H1 (cell line): Measurements from ENCODE around the gene AGTR1. TPM values are rescaled to one million over a fixed set of nuclear protein-coding genes. Genes with fewer than 3 reads are reported as not detected.

Source experiments
- CTCF ChIA-PET: fragments of 300-600 bp; sonication (Branson Sonifier 250); formaldehyde crosslinking; loops from one replicate; lab custom pipeline; 2021; ENCODE audit not compliant: partially characterized antibody; lab: Charles Lee
- POLR2A ChIA-PET: fragments of 300-600 bp; sonication (Branson Sonifier 250); formaldehyde crosslinking; loops from one replicate; lab custom pipeline; 2021; ENCODE audit warnings: inconsistent platforms; ENCODE audit not compliant: partially characterized antibody; lab: Charles Lee
- DNase-seq, 2 experiments: peaks; one replicate each; pipeline versions ENCODE4 v3.0.0 to v3.0.0-alpha.2; 2010 to 2022; ENCODE audit warnings: low spot score in 2 of 2, low read depth in 1 of 2, mixed read lengths in 1 of 2
- FAIRE-seq: peaks from 2 replicates; lab custom pipeline; 2011; peaks lifted over from hg19 to GRCh38; lab: Jason Lieb, UNC
- H2AFZ ChIP-seq: 2 replicates; pipeline ENCODE4 v1.8.1; 2012; ENCODE audit warnings: low read length, inconsistent platforms
- H2AK5ac ChIP-seq: 2 replicates; pipeline ENCODE4 v1.6.1; 2013; ENCODE audit warnings: low read depth, low read length
- H2BK120ac ChIP-seq: replicated peaks from 2 replicates; pipeline ENCODE3; 2013; ENCODE audit warnings: low read depth, low read length, inconsistent platforms
- H2BK12ac ChIP-seq: 2 replicates; pipeline ENCODE4 v1.6.1; 2013; ENCODE audit warnings: low read depth, low read length
- H2BK15ac ChIP-seq: 2 replicates; pipeline ENCODE4 v1.6.1; 2013; ENCODE audit warnings: low read length
- H2BK20ac ChIP-seq: 2 replicates; pipeline ENCODE4 v1.6.1; 2013; ENCODE audit warnings: low read length
- H2BK5ac ChIP-seq: 2 replicates; pipeline ENCODE4 v1.6.1; 2013; ENCODE audit warnings: low read depth, low read length
- H3K14ac ChIP-seq: 2 replicates; pipeline ENCODE4 v1.6.1; 2013; ENCODE audit warnings: inconsistent platforms; ENCODE audit not compliant: insufficient read length
- H3K18ac ChIP-seq: 2 replicates; pipeline ENCODE4 v1.6.1; 2013; ENCODE audit warnings: low read length; ENCODE audit errors: extremely low read depth
- H3K23ac ChIP-seq: 2 replicates; pipeline ENCODE4 v1.6.1; 2013; ENCODE audit warnings: inconsistent platforms; ENCODE audit not compliant: insufficient read length
- H3K23me2 ChIP-seq: 2 replicates; pipeline ENCODE4 v1.6.1; 2013; ENCODE audit warnings: low read depth, low read length
- H3K27ac ChIP-seq: 2 replicates; pipeline ENCODE4 v1.6.1; 2011; ENCODE audit warnings: low read depth, low read length, inconsistent platforms
- H3K27me3 ChIP-seq, 4 experiments: replicated peaks in 1 of 4; 1 replicate in 1 of 4; 2 replicates in 3 of 4; pipeline versions ENCODE4 v1.6.1 to v1.8.1; 2011 to 2013; ENCODE audit warnings: low read length in 3 of 4, mild to moderate bottlenecking in 3 of 4, inconsistent platforms in 2 of 4, mixed read lengths in 2 of 4, moderate library complexity in 1 of 4; ENCODE audit not compliant: control insufficient read depth in 3 of 4, insufficient read depth in 3 of 4; ENCODE audit errors: extremely low read depth in 1 of 4
- H3K36me3 ChIP-seq, 4 experiments: 2 replicates each; pipeline versions ENCODE4 v1.6.1 to v1.8.1; 2011 to 2013; ENCODE audit warnings: mild to moderate bottlenecking in 4 of 4, low read length in 3 of 4, moderate library complexity in 2 of 4, control low read depth in 1 of 4, inconsistent platforms in 1 of 4; ENCODE audit not compliant: insufficient read depth in 4 of 4, control insufficient read depth in 2 of 4
- H3K4ac ChIP-seq: replicated peaks from 2 replicates; pipeline ENCODE3; 2013; ENCODE audit warnings: low read length, low read depth, mixed read lengths, inconsistent platforms; ENCODE audit not compliant: insufficient read length
- H3K4me1 ChIP-seq, 4 experiments: replicated peaks in 1 of 4; 1 replicate in 1 of 4; 2 replicates in 3 of 4; pipeline versions ENCODE4 v1.6.1 to v1.8.1; 2011 to 2013; ENCODE audit warnings: low read length in 3 of 4, inconsistent platforms in 2 of 4, mixed read lengths in 1 of 4; ENCODE audit not compliant: insufficient read depth in 4 of 4, control insufficient read depth in 3 of 4
- H3K4me2 ChIP-seq, 2 experiments: 2 replicates each; pipeline versions ENCODE4 v1.6.1 to v1.8.1; 2011 to 2013; ENCODE audit warnings: low read depth in 2 of 2, low read length in 2 of 2, control low read depth in 1 of 2, inconsistent platforms in 1 of 2, mild to moderate bottlenecking in 1 of 2; ENCODE audit not compliant: insufficient read depth in 1 of 2
- H3K4me3 ChIP-seq, 4 experiments: fragments of 200-600, 300-600 bp in 1 of 4; sonication (generic), shearing (Covaris generic), sonication (Bioruptor Twin) in 1 of 4; 2 replicates each; pipeline versions ENCODE4 v1.5.1 to v1.8.1; 2011 to 2016; ENCODE audit warnings: low read length in 4 of 4, low read depth in 3 of 4, control low read depth in 2 of 4, inconsistent platforms in 2 of 4, mild to moderate bottlenecking in 2 of 4, mixed read lengths in 1 of 4, moderate library complexity in 1 of 4; ENCODE audit not compliant: insufficient read depth in 2 of 4; ENCODE audit errors: extremely low read depth in 1 of 4
- H3K56ac ChIP-seq: replicated peaks from 2 replicates; pipeline ENCODE3; 2013; ENCODE audit warnings: low read depth, mild to moderate bottlenecking, mixed read lengths, low read length, inconsistent platforms; ENCODE audit not compliant: insufficient read length
- H3K79me1 ChIP-seq: 2 replicates; pipeline ENCODE4 v1.6.1; 2013; ENCODE audit warnings: low read depth, low read length, control low read depth
- H3K79me2 ChIP-seq, 2 experiments: 2 replicates each; pipeline versions ENCODE4 v1.6.1 to v1.8.1; 2012 to 2013; ENCODE audit warnings: low read length in 2 of 2, mild to moderate bottlenecking in 2 of 2, inconsistent platforms in 1 of 2; ENCODE audit not compliant: insufficient read depth in 2 of 2, control insufficient read depth in 1 of 2
- H3K9ac ChIP-seq, 4 experiments: replicated peaks in 1 of 4; 1 replicate in 1 of 4; 2 replicates in 3 of 4; pipeline versions ENCODE4 v1.6.1 to v1.8.1; 2011 to 2013; ENCODE audit warnings: low read depth in 3 of 4, low read length in 3 of 4, control low read depth in 2 of 4, mild to moderate bottlenecking in 2 of 4, moderate library complexity in 2 of 4, inconsistent platforms in 1 of 4; ENCODE audit errors: extremely low read depth in 1 of 4
- H3K9me3 ChIP-seq, 2 experiments: 2 replicates each; pipeline versions ENCODE4 v1.6.1 to v1.8.1; 2012 to 2013; ENCODE audit warnings: mild to moderate bottlenecking in 2 of 2, moderate library complexity in 2 of 2, control low read depth in 1 of 2, inconsistent platforms in 1 of 2, low read depth in 1 of 2, low read length in 1 of 2, mixed read lengths in 1 of 2; ENCODE audit not compliant: insufficient read depth in 2 of 2
- H4K20me1 ChIP-seq, 2 experiments: replicated peaks in 1 of 2; 2 replicates each; pipeline versions ENCODE3 to v1.8.1; 2011 to 2013; ENCODE audit warnings: inconsistent platforms in 2 of 2, low read length in 2 of 2, mild to moderate bottlenecking in 1 of 2; ENCODE audit not compliant: insufficient read depth in 2 of 2, control insufficient read depth in 1 of 2
- H4K5ac ChIP-seq: 2 replicates; pipeline ENCODE4 v1.6.1; 2013; ENCODE audit warnings: low read length, low read depth, mixed read lengths, inconsistent platforms; ENCODE audit not compliant: insufficient read length
- H4K8ac ChIP-seq: 2 replicates; pipeline ENCODE4 v1.8.0; 2013; ENCODE audit warnings: mild to moderate bottlenecking, moderate library complexity, low read length, inconsistent platforms; ENCODE audit not compliant: insufficient read depth; ENCODE audit errors: extremely low read depth
- H4K91ac ChIP-seq: replicated peaks from 2 replicates; pipeline ENCODE3; 2013; ENCODE audit warnings: low read length, mixed read lengths, inconsistent platforms; ENCODE audit not compliant: insufficient read length
- EP300 ChIP-seq, 2 experiments: IDR thresholded peaks; 1 replicate in 1 of 2; 2 replicates in 1 of 2; pipeline ENCODE4 v1.6.1; 2011 to 2012; ENCODE audit warnings: low read depth in 2 of 2, low read length in 2 of 2, mild to moderate bottlenecking in 2 of 2, borderline replicate concordance in 1 of 2, inconsistent platforms in 1 of 2, moderate library complexity in 1 of 2
- FOSL1 ChIP-seq: IDR thresholded peaks from 2 replicates; pipeline ENCODE4 v1.6.1; 2011; ENCODE audit warnings: mild to moderate bottlenecking, low read depth, low read length, moderate library complexity; ENCODE audit not compliant: insufficient read depth
- MAX ChIP-seq: IDR thresholded peaks from 2 replicates; pipeline ENCODE4 v1.6.1; 2012; ENCODE audit warnings: inconsistent platforms
- NANOG ChIP-seq: IDR thresholded peaks from 2 replicates; pipeline ENCODE4 v1.6.1; 2011; ENCODE audit warnings: low read length, low read depth, mild to moderate bottlenecking, inconsistent platforms; ENCODE audit not compliant: insufficient read depth, poor library complexity, severe bottlenecking
- NRF1 ChIP-seq: IDR thresholded peaks from 2 replicates; pipeline ENCODE4 v1.6.1; 2011; ENCODE audit warnings: mild to moderate bottlenecking, low read depth, low read length, improper control_type of control experiment
- SIRT6 ChIP-seq: IDR thresholded peaks from one replicate; pipeline ENCODE4 v1.7.1; 2012; ENCODE audit warnings: low read length, inconsistent platforms
- WGBS, 2 experiments: shearing (Covaris generic) in 1 of 2; methylation state at CpG; one replicate each; pipeline versions ENCODE4 v1.1.6 to v1.1.7; 2013 to 2015; ENCODE audit warnings: low lambda C conversion rate in 2 of 2, mixed read lengths in 2 of 2, inconsistent platforms in 1 of 2, low coverage in 1 of 2, missing lambda C conversion rate in 1 of 2; ENCODE audit not compliant: insufficient replicate concordance in 2 of 2, insufficient coverage in 1 of 2, insufficient read length in 1 of 2; ENCODE audit errors: extremely low coverage in 1 of 2, missing lambda C conversion rate in 1 of 2; 5-methylcytosine and 5-hydroxymethylcytosine counted together
- polyA plus RNA-seq, 7 experiments: library from polyadenylated mRNA; depleted of rRNA in 3 of 7; stranded (reverse) in 5 of 7; unstranded in 2 of 7; fragments of >200 nt in 5 of 7; fragments of 200-250 nt in 2 of 7; gene quantifications; 1 replicate in 5 of 7; 2 replicates in 1 of 7; 4 replicates in 1 of 7; pipeline versions ENCODE4 v1.2.1 to v1.2.3, GENCODE V29; 2011 to 2013; ENCODE audit warnings: missing spikeins in 2 of 7, mixed read lengths in 2 of 7
- total RNA-seq: library from RNA; stranded (reverse); fragmentation: NEBNext Ultra II Directional; extraction: Animal tissue kit (Norgen Biotek cat#: 25700); gene quantifications from 2 replicates; pipeline ENCODE4 v1.2.1, GENCODE V29; 2021

Gene AGTR1
- total and polyA plus RNA-seq, 2 of the 8 experiments (the other 6 are each of a cell fraction or from before 2014, with no cell fraction given): 0.03 TPM; not detected in 1

GRCh38 chr3:148735597-148735996 lies 37.9 kb downstream of the AGTR1 start:
- Histone ChIP-seq H3K79me1 (no peaks in the 10 kb centered on the region; the same call in 1 of the 2 replicates), H2BK5ac (no peak overlapping the region), H3K9ac (no peak overlapping the region), H2AK5ac (no peak overlapping the region), H3K14ac (no peak overlapping the region), H3K27ac (no peak overlapping the region), H4K91ac (no peak overlapping the region), H2BK120ac (no peak overlapping the region), H3K23me2 (no peaks in the 10 kb centered on the region), H3K4me3 (no peak overlapping the region), H2BK15ac (no peak overlapping the region), H2BK20ac (no peak overlapping the region), H3K23ac (no peak overlapping the region), H4K5ac (no peak overlapping the region), H4K8ac (no peak overlapping the region), H3K9me3 (no peaks in the 10 kb centered on the region), H3K18ac (no peak overlapping the region), H3K4me2 (no peak overlapping the region), H3K56ac (no peak overlapping the region), H3K79me2 (no peaks in the 10 kb centered on the region), H3K4me1 (no peaks in the 10 kb centered on the region), H2BK12ac (no peak overlapping the region), H3K27me3 (no peaks in the 10 kb centered on the region), H2AFZ (no peak overlapping the region), H4K20me1 (no peaks in the 10 kb centered on the region), H3K36me3 (no peaks in the 10 kb centered on the region), H3K4ac (no peak overlapping the region)
- POLR2A ChIA-PET: no interaction called here
- CTCF ChIA-PET: interaction anchor here (0.8 to 3.9 kb wide), 5 partner anchors 8 to 495 kb away, joined by 3 to 17 read pairs (median 5); no protein-coding TSS in a partner anchor
- no peak for DNase-seq
- no peak for TF ChIP-seq MAX
- TF ChIP-seq NANOG: no peak
- no peak for TF ChIP-seq NRF1
- TF ChIP-seq SIRT6: no peak
- no peak for TF ChIP-seq FOSL1
- no peak for TF ChIP-seq EP300 (IDR thresholded peaks at IDR 0.05; ENCODE audit: borderline replicate concordance in 1 of 2, low read depth in 2 of 2, low read length in 2 of 2)
- WGBS, 2 experiments: 81% methylated on average over 2 of the region's 2 CpGs; no CpG with 5 or more reads in 1 of the 2 experiments
- FAIRE-seq: no peak
